T-helper 2 cell treated with Interferon-gamma antibody and Interleukin-4, amounts not matched to agents 5 μg/mL and 100 μg/mL, for 36 hours (primary cell): ENCODE results near the gene ATF4.
"Not testable (repeated sequence)": the region's sequence is repeated elsewhere in the genome, so short reads cannot be mapped to it uniquely, and the experiment has no call there.

ENCODE experiments used
- DNase-seq: peaks from one replicate; pipeline ENCODE4 v3.0.0; 2021; ENCODE audit warnings: low spot score
- H3K27ac Mint-ChIP-seq: one replicate; pipeline ENCODE4 v1.8.0; 2021; ENCODE audit warnings: mild to moderate bottlenecking, mixed read lengths
- H3K27me3 Mint-ChIP-seq: one replicate; pipeline ENCODE4 v1.8.0; 2021; ENCODE audit warnings: low read depth, mixed read lengths
- H3K36me3 Mint-ChIP-seq: one replicate; pipeline ENCODE4 v1.8.0; 2021; ENCODE audit warnings: low read depth, mixed read lengths
- H3K4me1 Mint-ChIP-seq: one replicate; pipeline ENCODE4 v1.8.0; 2021; ENCODE audit warnings: low read depth, mixed read lengths
- H3K4me3 Mint-ChIP-seq: one replicate; pipeline ENCODE4 v1.8.0; 2022; ENCODE audit warnings: mild to moderate bottlenecking, moderate library complexity, mixed read lengths
- H3K9me3 Mint-ChIP-seq: one replicate; pipeline ENCODE4 v1.8.0; 2021; ENCODE audit warnings: mixed read lengths

ATF4 gene

DNA sequence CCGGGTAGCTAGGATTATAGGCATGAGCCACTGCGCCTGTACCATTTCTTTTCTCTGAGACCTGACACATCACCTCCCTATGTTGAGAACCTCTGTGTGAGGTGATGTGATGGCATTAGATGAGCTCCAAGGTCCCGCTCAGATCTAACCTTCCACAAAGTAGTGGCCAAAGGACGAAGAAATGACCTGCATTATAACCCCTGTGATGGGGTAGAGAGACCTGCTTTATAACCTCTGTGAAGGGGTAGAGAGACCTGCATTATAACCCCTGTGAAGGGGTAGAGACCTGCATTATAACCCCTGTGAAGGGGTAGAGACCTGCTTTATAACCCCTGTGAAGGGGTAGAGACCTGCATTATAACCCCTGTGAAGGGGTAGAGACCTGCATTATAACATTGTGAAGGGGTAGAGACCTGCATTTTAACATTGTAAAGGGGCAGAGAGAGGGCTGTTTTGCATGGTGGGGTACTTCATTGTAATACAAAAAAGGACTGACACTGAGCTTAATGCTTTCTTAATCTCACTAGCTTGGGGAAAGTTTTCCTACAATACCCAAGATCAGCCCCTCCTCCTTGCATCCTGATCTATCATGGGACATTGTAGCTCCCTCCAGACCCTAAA, 9.7 kb upstream of the ATF4 start:
- peaks cover 71% of the 10 kb centered on the region for H3K36me3 Mint-ChIP-seq
- DNase-seq, result no peak
- no peaks in the 10 kb centered on the region for H3K9me3 Mint-ChIP-seq
- no peaks in the 10 kb centered on the region for H3K27me3 Mint-ChIP-seq
- peaks cover 27% of the 10 kb centered on the region for H3K4me1 Mint-ChIP-seq
- no peak overlapping the region for H3K4me3 Mint-ChIP-seq
- H3K27ac Mint-ChIP-seq, result no peak overlapping the region

DNA sequence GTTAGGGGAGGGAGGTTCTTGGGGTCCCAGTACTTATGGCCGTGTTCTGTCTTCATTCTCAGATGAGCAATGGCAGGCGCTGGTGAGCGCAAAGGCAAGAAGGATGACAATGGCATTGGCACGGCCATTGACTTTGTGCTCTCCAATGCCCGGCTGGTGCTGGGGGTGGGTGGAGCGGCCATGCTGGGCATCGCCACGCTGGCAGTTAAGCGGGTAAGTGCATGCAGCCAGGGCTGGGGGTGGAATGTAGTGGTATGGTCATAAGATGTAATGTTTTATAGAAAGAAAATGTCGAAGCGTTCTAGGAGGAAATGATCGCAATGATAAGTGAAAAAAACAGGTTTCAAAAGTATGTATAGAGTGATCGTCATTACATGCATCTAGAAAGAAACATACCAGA, 9.1 kb upstream of the ATF4 start:
- Mint-ChIP-seq H3K4me3 (no peak overlapping the region), H3K27me3 (no peaks in the 10 kb centered on the region), H3K36me3 (peaks cover 71% of the 10 kb centered on the region), H3K4me1 (peaks cover 28% of the 10 kb centered on the region), H3K27ac (no peak overlapping the region), H3K9me3 (no peaks in the 10 kb centered on the region)
- no peak for DNase-seq

- H3K36me3 Mint-ChIP-seq, result peaks cover 63% of the 10 kb centered on the region
Measured at GRCh38 chr22:39512026-39512425, 8.3 kb upstream of the ATF4 start.

DNA sequence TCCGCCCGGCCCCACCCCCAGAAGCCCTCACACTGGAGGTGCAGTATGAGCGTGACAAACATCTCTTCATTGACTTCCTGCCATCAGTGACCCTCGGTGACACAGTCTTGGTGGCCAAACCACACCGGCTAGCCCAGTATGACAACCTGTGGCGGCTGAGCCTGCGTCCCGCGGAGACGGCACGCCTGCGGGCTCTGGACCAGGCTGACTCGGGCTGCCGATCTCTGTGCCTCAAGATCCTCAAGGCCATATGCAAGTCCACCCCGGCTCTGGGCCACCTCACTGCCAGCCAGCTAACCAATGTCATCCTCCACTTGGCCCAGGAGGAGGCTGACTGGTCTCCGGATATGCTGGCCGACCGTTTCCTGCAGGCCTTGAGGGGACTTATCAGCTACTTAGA, 6.6 kb upstream of the ATF4 start:
- Mint-ChIP-seq H3K4me1 (peaks cover 24% of the 10 kb centered on the region), H3K27ac (no peak overlapping the region), H3K36me3 (peaks cover 56% of the 10 kb centered on the region), H3K4me3 (no peak overlapping the region), H3K9me3 (no peaks in the 10 kb centered on the region), H3K27me3 (no peaks in the 10 kb centered on the region)
- DNase-seq, result no peak

More at GRCh38 chr22:39512026-39512425, 8.3 kb upstream of the ATF4 start:
- Mint-ChIP-seq H3K9me3 (no peaks in the 10 kb centered on the region), H3K27ac (no peak overlapping the region), H3K4me3 (no peak overlapping the region), H3K27me3 (no peaks in the 10 kb centered on the region), H3K4me1 (peaks cover 23% of the 10 kb centered on the region)
- no peak for DNase-seq

GRCh38 chr22:39514373-39514973, 5.9 kb upstream of the ATF4 start:
- no peaks in the 10 kb centered on the region for H3K9me3 Mint-ChIP-seq
- no peak for DNase-seq
- H3K36me3 Mint-ChIP-seq, result peaks cover 53% of the 10 kb centered on the region
- no peaks in the 10 kb centered on the region for H3K27me3 Mint-ChIP-seq
- H3K4me3 Mint-ChIP-seq, result no peak overlapping the region
- H3K4me1 Mint-ChIP-seq, result peaks cover 26% of the 10 kb centered on the region
- peak overlapping the region; percentile 3 for H3K27ac Mint-ChIP-seq

DNA sequence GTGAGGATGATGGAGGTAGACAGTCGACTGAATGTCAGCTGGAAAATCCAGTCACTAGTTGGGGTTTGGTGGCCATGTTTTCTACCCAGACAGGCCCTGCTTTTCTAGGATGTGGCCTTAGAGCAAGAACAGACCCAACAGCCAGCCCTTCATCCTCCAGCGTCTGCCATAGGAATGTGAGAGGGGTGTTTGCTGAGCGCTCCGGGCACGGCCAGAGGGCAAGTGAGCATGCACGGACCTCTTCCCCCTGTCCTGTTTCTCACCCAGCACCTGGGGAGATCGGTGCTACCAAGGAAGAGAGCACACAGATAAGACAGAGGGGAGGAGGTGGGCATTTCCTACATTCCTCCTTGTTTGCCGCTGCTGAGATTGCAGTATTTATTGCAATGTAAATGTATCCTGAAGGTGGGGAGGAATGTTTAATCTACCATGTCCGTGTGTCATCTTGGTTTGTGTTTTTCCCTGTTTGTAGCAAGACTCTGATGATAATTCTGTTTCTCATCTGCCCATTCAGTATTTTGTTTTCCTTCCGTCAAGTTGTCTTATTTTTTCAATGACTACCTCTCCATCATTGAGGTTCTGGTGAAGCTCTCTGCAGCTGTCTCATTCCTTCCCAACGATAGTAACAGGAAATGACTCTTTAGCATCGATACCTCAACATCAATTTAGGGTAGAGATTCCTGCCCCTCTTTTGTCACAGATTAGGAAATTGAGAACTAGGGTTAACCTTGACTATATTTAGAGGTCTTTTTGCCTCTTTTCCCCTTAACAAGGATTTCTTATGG, 4.9 kb upstream of the ATF4 start:
- peaks cover 50% of the 10 kb centered on the region for H3K36me3 Mint-ChIP-seq
- H3K27ac Mint-ChIP-seq, result no peak overlapping the region
- H3K4me3 Mint-ChIP-seq, result no peak overlapping the region
- peaks cover 3% of the 10 kb centered on the region for H3K27me3 Mint-ChIP-seq
- no peaks in the 10 kb centered on the region for H3K9me3 Mint-ChIP-seq
- no peak for DNase-seq
- H3K4me1 Mint-ChIP-seq, result peaks cover 24% of the 10 kb centered on the region

DNA sequence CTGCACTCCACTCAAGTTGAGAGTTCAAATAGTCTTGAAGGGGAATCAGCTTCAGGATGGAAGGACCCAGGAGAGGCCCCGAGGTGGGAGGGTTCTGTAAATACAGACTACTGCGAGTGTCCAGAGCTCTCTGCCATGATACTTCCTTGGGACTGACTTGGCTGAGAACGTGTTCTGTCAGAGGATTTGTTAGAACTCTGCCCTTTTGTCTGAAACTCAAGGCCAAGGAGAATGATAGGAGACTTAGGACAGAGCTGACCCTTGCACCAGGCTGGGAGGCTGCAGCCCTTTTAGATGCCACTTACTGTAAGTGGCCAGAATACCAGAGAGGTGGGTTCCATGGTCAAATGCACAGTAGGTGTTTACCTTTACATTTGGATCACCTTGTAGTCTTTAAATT, 2.9 kb upstream of the ATF4 start:
- H3K9me3 Mint-ChIP-seq, result no peaks in the 10 kb centered on the region
- peaks cover 3% of the 10 kb centered on the region for H3K27me3 Mint-ChIP-seq
- DNase-seq, result no peak
- H3K4me3 Mint-ChIP-seq, result no peak overlapping the region
- peaks cover 56% of the 10 kb centered on the region for H3K36me3 Mint-ChIP-seq
- peaks cover 33% of the 10 kb centered on the region for H3K4me1 Mint-ChIP-seq
- no peak overlapping the region for H3K27ac Mint-ChIP-seq

DNA sequence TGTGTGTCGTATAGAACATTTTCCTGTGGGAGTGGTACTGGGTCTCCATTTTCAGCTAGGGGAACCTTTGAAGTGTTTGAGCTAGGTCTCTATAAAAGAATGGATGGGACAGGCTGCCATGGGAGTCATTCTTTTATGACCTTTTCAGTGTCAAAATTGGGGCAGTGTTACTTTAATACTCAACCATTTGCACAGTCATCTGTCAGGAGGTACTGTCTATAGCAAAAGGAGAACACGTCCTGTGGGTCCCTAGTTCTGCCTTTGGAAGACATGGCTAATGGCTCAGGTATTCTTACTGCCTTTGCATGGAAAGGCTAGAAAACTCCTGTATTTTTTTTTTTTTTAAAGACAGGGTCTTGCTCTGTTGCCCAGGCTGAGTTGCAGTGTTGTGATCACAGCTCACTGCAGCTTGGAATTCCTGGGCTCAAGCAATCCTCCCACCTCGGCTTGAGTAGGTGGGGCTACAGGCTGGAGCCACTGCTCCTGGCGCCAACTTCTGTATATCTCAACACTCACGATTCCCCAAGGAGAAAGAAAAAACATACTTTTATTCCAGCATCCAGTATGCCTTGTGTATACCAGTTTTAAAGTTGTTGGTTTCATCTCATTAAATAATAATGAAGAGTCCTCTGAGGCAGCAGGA, 2.1 kb upstream of the ATF4 start:
- no peaks in the 10 kb centered on the region for H3K9me3 Mint-ChIP-seq
- H3K36me3 Mint-ChIP-seq, result peaks cover 58% of the 10 kb centered on the region
- peak overlapping the region; percentile 98 for H3K27ac Mint-ChIP-seq
- peaks cover 3% of the 10 kb centered on the region for H3K27me3 Mint-ChIP-seq
- H3K4me3 Mint-ChIP-seq, result peak overlapping the region; percentile 93
- DNase-seq, result no peak
- peaks cover 41% of the 10 kb centered on the region for H3K4me1 Mint-ChIP-seq

DNA sequence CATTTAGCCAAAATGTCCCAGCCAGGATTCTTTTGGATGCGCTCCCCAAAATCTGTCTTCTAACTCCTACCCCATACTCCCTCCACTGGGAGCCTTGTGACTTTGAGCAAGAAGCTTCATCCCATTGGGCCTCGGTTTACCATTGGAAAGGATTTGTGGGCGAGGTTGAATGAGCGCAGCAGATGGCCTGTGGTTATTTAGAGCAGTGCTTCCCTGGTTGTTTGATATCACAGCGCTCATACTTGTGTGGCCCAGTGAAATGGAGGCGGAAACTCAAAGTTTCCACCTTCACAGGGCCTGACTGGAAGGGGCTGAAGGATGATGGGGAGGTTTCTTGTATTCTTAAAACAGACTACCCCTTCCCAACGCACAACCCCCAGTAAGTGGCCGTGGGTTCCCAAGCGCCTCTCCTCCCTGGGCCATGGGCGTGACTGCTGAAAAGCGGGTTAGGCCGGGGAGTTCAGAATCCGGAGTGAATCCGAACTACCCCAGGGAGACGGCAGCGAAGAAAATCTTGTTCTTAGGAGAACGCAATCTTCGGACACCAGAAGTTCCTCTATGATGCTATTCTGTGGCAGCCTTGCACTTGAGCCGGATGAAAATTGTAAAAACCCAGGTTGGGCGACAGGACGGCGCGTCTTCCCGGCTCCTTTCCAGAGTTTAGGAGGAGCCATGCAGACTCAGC, 1.2 kb upstream of the ATF4 start:
- no peak for DNase-seq
- H3K9me3 Mint-ChIP-seq, result no peaks in the 10 kb centered on the region
- H3K4me3 Mint-ChIP-seq, result peak overlapping the region; percentile 93
- peaks cover 56% of the 10 kb centered on the region for H3K36me3 Mint-ChIP-seq
- H3K4me1 Mint-ChIP-seq, result peaks cover 43% of the 10 kb centered on the region
- H3K27me3 Mint-ChIP-seq, result peaks cover 3% of the 10 kb centered on the region
- H3K27ac Mint-ChIP-seq, result peak overlapping the region; percentile 98

DNA sequence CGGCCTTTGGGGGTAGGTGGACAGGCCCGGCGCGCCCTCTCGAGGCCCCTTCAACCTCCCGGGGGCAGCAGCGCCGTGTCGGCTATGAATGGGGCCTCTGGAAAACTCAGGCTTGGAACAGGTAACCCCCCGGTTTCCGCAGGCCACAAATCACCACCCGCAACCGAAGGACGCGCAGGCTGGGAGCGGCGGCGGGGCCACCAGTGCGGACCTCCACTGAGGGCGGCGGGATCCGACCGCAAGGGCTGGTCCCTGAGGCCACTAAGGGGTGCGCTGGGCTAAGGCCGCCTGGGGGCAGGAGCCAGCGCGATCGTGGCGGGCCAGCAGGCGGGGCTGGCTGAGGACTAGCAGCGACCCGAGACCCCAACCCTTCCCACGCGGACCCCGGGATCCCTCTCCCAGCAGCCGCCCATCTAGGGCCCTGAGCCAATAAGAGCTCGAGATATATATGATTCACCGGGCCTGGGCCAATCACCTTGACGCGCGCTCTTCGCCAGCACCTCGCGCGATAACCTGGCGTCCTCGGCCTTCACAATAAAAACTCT, 609 bp upstream of the ATF4 start:
- H3K4me3 Mint-ChIP-seq, result peak overlapping the region; percentile 93
- peaks cover 54% of the 10 kb centered on the region for H3K36me3 Mint-ChIP-seq
- no peaks in the 10 kb centered on the region for H3K9me3 Mint-ChIP-seq

GRCh38 chr22:39521106-39521885, 934 bp downstream of the ATF4 start:
- not testable (repeated sequence) for DNase-seq

More for the DNA sequence above, 609 bp upstream of the ATF4 start:
- Mint-ChIP-seq H3K4me1 (peaks cover 39% of the 10 kb centered on the region), H3K27me3 (peaks cover 3% of the 10 kb centered on the region), H3K27ac (peak overlapping the region; percentile 98)
- peak; percentile 97 for DNase-seq

GRCh38 chr22:39522091-39522490, 1.7 kb downstream of the ATF4 start:
- peaks cover 54% of the 10 kb centered on the region for H3K36me3 Mint-ChIP-seq
- not testable (repeated sequence) for H3K9me3 Mint-ChIP-seq, H3K27me3 Mint-ChIP-seq, DNase-seq
- peaks cover 48% of the 10 kb centered on the region for H3K4me1 Mint-ChIP-seq
- H3K4me3 Mint-ChIP-seq, result peak overlapping the region; percentile 93
- peak overlapping the region; percentile 98 for H3K27ac Mint-ChIP-seq

More at GRCh38 chr22:39521106-39521885, 934 bp downstream of the ATF4 start:
- not testable (repeated sequence) for H3K27me3 Mint-ChIP-seq, H3K9me3 Mint-ChIP-seq
- H3K4me3 Mint-ChIP-seq, result peak overlapping the region; percentile 93
- H3K36me3 Mint-ChIP-seq, result peaks cover 54% of the 10 kb centered on the region
- peaks cover 44% of the 10 kb centered on the region for H3K4me1 Mint-ChIP-seq
- H3K27ac Mint-ChIP-seq, result peak overlapping the region; percentile 98
